Duodenal mucosa (tissue), 2 donors: ENCODE results near the gene HBEGF.
A peak's percentile ranks its signal among the peaks of the same experiment; 100 is the strongest.

Experiments used
- H3K27ac ChIP-seq: one replicate; pipeline ENCODE4 v1.7.0; 2013; ENCODE audit warnings: low read depth, low read length
- H3K27me3 ChIP-seq, 2 donors: one replicate each; pipeline ENCODE4 v1.7.0; 2013; ENCODE audit warnings: low read length in 2 of 2, control low read depth in 1 of 2; ENCODE audit not compliant: insufficient read depth in 2 of 2, control insufficient read depth in 1 of 2
- H3K36me3 ChIP-seq, 2 donors: one replicate each; pipeline ENCODE4 v1.7.0; 2013; ENCODE audit warnings: low read length in 2 of 2, control low read depth in 1 of 2; ENCODE audit not compliant: insufficient read depth in 2 of 2, control insufficient read depth in 1 of 2
- H3K4me1 ChIP-seq, 2 donors: one replicate each; pipeline ENCODE4 v1.7.0; 2013; ENCODE audit warnings: low read length in 2 of 2, control low read depth in 1 of 2; ENCODE audit not compliant: insufficient read depth in 2 of 2, control insufficient read depth in 1 of 2
- H3K4me3 ChIP-seq, 2 donors: one replicate each; pipeline ENCODE4 v1.7.0; 2013; ENCODE audit warnings: low read length in 2 of 2, low read depth in 1 of 2
- H3K9ac ChIP-seq, 2 donors: one replicate each; pipeline ENCODE4 v1.7.0; 2013; ENCODE audit warnings: low read length in 2 of 2, low read depth in 1 of 2
- H3K9me3 ChIP-seq, 2 donors: one replicate each; pipeline ENCODE4 v1.7.0; 2013; ENCODE audit warnings: low read length in 2 of 2, control low read depth in 1 of 2; ENCODE audit not compliant: control insufficient read depth in 1 of 2

Gene HBEGF, protein sequence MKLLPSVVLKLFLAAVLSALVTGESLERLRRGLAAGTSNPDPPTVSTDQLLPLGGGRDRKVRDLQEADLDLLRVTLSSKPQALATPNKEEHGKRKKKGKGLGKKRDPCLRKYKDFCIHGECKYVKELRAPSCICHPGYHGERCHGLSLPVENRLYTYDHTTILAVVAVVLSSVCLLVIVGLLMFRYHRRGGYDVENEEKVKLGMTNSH

DNA sequence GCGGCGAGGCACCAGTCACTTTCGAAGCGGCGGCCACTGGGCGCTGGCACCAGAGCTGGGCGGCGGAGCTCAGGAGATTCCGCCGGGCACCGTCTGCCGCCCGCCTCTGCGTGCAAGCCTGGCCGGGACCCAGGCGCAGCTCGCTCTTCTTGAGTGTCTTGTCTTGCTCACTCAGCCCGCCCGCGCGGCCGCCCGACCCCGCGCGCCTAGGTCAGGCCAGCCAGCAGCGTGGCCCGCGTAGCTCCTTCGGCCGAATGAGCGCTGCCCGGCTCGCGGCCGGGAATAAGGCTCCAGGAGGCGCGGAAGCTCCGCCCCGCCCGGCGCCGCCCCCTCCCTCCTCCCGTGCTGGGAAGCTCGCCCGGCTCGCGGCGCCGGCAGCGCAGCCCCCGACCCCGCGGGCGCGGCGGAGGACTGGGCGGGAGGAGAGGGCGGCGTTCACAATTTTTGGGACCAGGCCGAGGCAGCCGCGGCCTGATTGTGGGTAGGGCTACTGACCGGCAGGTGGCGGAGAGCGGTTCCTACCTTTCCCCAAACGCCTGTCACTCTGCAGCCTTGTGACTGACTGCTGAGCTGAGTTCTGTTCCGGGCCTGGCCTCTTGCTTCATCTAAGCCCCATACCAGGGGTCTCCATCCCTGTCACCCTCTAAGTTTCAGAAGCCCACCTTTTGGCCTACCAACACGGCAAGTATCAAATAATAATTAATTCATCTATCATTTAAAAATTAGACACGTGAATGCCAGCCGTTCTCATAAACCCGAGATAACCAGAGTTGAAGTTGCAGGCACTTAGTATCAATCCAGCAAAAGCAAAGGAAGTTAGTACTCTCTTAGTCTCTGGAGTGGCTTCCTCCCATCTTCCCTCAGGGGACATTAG is at the start of gene HBEGF:
TSS of gene HBEGF (minus strand) at position 256 of the 874 bp plus-strand sequence. CDS start 275 bp downstream, outside the sequence.
- Histone ChIP-seq H3K4me3 (peak within 1 kb of the TSS; percentile 72 to 82), H3K4me1 (peaks cover 48% of the 10 kb centered on the region in 2 donors), H3K9ac (peak within 1 kb of the TSS; percentile 55 to 61), H3K27me3 (no peaks in the 10 kb centered on the region), H3K36me3 (peaks cover 6 to 10% of the 10 kb centered on the region in 2 donors), H3K27ac (peak within 1 kb of the TSS; percentile 61), H3K9me3 (no peaks in the 10 kb centered on the region)

DNA sequence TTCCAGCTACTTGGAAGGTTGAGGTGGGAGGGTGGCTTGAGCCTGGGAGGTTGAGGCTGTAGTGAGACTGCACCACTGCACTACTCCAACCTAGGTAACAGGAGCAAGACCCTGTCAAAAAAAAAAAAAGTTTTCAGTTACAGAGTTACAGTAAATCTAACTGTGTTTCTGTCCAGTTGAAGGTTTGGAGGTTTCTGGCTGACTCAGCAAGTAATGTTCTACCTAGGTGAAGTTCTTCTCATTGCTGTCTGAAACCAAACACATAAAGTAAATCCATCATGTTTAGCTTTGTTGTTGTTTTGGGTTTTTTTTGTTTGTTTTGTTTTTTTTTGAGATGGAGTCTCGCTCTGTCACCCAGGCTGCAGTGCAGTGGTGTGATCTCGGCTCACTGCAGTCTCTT is 47.3 kb upstream of the HBEGF start:
- no peaks in the 10 kb centered on the region for H3K36me3 ChIP-seq
- H3K4me1 ChIP-seq, result no peaks in the 10 kb centered on the region

DNA sequence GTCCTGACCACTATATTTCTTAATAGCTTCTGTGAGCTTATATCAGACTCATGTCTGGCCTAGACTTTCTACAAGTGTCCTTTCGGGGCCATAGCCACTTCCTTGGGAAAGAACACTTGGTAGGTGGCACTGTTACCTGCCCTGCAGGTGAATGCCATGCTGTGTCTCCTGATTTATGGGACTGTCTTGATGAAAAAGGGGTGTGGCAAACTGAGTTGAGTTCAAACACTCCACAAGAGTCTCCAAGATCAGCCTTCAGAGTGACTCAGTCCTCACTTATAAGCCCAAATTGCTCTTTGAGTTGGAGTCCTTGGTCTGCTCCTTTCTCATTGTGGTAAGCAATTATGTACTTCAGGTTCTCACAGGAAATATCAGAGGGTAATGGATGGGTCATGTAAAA is 45.3 kb upstream of the HBEGF start:
- Histone ChIP-seq H3K4me3 (no peak overlapping the region), H3K9ac (no peak overlapping the region), H3K4me1 (no peaks in the 10 kb centered on the region), H3K36me3 (no peaks in the 10 kb centered on the region), H3K27me3 (no peaks in the 10 kb centered on the region), H3K9me3 (no peaks in the 10 kb centered on the region), H3K27ac (no peak overlapping the region)

More for the DNA sequence above, 47.3 kb upstream of the HBEGF start:
- no peak overlapping the region for H3K9ac ChIP-seq
- no peak overlapping the region for H3K27ac ChIP-seq
- no peaks in the 10 kb centered on the region for H3K27me3 ChIP-seq
- no peak overlapping the region for H3K4me3 ChIP-seq
- no peaks in the 10 kb centered on the region for H3K9me3 ChIP-seq

DNA sequence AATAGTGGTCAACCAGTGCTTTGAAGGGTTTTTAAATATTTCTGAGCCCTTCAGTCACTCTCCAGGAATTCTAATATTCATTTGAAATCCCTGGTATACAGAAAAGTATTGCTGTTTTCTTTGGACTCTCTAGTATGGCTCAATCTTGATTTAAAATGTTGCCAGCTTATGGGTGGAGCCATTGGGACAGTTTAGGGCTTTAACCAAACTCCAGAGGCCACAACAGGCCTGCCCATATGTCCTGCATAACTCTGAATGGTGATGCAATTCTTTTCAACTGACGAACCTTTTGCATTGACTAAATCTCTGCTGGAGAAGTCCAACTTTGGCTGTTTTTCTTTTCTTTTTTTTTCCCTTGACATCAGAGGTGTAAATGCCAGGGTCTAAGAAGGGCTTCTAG is 44.9 kb upstream of the HBEGF start:
- no peak overlapping the region for H3K4me3 ChIP-seq

DNA sequence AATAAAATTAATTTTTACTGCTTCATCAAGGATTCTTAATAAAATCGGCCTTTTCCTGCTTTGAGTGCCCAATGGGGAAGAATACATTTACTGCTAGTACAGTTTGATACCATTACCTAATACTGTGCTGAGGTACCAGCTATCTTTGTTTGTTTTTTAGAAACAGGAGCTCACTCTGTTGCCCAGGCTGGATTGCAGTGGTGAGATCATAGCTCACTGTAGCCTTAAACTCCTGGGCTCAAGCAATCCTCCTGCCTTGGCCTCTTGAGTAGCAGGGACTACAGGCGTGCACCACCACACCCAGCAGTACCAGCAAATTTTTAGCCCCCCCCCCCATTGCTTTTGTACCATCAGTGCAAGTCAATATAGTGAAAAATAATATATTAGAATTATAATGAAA is 41.6 kb upstream of the HBEGF start:
- no peaks in the 10 kb centered on the region for H3K9me3 ChIP-seq
- H3K27ac ChIP-seq, result no peak overlapping the region
- H3K4me1 ChIP-seq, result peaks cover 3% of the 10 kb centered on the region in 2 donors
- H3K9ac ChIP-seq, result no peak overlapping the region
- no peak overlapping the region for H3K4me3 ChIP-seq
- no peaks in the 10 kb centered on the region for H3K36me3 ChIP-seq
- H3K27me3 ChIP-seq, result no peaks in the 10 kb centered on the region

More for the DNA sequence above, 44.9 kb upstream of the HBEGF start:
- Histone ChIP-seq H3K4me1 (no peaks in the 10 kb centered on the region), H3K27ac (no peak overlapping the region), H3K27me3 (no peaks in the 10 kb centered on the region), H3K9me3 (no peaks in the 10 kb centered on the region), H3K9ac (no peak overlapping the region), H3K36me3 (no peaks in the 10 kb centered on the region)

DNA sequence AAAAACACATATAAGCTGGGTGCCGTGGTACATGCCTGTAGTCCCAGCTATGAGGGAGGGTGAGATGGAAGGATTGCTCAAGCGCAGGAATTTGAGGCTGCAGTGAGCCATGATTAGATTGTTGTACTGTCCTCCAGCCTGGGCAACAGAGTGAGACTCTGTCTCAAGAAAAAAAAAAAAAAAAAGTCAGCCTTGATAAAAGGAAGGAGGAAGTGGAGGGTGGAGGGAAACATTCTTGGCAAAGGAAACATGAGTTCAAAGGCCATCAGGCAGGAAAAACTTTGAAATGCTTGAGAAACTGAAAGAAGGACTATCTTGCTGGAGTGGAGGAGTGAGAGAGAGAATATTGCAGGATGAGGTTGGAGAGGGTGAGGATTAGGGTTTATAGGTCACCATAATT is 36.9 kb upstream of the HBEGF start:
- Histone ChIP-seq H3K4me1 (peaks cover 8 to 12% of the 10 kb centered on the region in 2 donors), H3K4me3 (no peak overlapping the region), H3K9ac (no peak overlapping the region), H3K27me3 (no peaks in the 10 kb centered on the region), H3K36me3 (no peaks in the 10 kb centered on the region), H3K9me3 (no peaks in the 10 kb centered on the region), H3K27ac (no peak overlapping the region)

DNA sequence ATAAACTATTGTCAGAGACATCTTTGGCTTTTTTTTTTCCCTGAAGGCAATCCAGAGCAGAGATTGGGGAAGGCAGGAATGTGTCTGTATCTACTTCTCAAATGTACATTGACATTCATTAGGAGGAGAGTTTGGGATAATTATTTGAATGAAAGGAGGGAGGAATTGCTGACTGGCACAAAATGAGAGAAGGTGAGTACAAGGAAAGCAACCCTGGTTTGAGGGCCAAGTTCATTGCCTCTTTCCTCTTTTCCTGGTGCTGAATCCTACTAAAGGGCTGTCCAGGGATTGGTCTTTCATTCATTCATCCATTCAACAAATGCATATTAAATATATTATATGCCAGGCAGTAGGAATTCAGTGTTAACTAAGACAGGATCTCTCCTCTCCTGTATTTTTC is 36.5 kb upstream of the HBEGF start:
- no peak overlapping the region for H3K4me3 ChIP-seq
- H3K9ac ChIP-seq, result no peak overlapping the region
- no peak overlapping the region for H3K27ac ChIP-seq
- no peaks in the 10 kb centered on the region for H3K9me3 ChIP-seq
- H3K27me3 ChIP-seq, result no peaks in the 10 kb centered on the region
- peaks cover 8 to 12% of the 10 kb centered on the region in 2 donors for H3K4me1 ChIP-seq
- no peaks in the 10 kb centered on the region for H3K36me3 ChIP-seq

DNA sequence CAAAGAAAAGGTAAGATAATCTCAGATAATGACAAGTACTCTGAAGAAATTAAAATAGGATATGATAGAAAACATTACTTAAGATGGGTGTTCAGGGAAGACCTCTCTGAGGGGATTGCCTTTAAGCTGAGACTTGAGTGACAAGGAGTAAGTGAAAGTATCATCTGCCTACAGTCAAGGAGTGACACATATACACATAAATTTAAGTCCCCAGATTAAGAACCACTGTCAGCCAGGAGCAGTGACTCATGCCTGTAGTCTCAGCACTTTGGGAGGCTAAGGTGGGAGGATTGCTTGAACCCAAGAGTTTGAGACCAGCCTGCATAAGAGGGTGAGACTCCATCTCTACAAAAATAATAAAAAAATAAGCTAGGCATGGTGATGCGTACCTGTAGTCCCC is 35.6 kb upstream of the HBEGF start:
- no peaks in the 10 kb centered on the region for H3K9me3 ChIP-seq
- H3K36me3 ChIP-seq, result no peaks in the 10 kb centered on the region
- H3K27ac ChIP-seq, result no peak overlapping the region
- no peak overlapping the region for H3K9ac ChIP-seq
- no peaks in the 10 kb centered on the region for H3K27me3 ChIP-seq
- no peak overlapping the region for H3K4me3 ChIP-seq
- peaks cover 8 to 12% of the 10 kb centered on the region in 2 donors for H3K4me1 ChIP-seq

DNA sequence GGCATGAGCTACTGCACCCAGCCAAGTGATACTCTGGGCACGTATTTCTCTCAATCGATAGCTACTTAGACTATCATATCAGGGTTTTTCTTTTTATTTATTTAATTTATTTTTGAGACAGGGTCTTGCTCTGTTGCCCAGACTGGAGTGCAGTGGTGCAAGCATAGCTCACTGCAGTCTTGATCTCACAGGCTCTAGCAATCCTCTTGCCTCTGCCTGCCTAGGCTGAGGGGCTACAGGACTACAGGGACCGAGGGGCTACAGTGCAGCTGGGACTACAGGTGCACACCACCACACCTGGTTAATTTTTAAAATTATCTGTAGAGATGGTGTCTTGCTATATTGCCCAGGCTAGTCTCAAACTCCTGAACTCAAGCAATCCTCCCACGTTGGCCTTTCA is 34.9 kb upstream of the HBEGF start:
- no peak overlapping the region for H3K27ac ChIP-seq
- H3K36me3 ChIP-seq, result no peaks in the 10 kb centered on the region
- peaks cover 8 to 12% of the 10 kb centered on the region in 2 donors for H3K4me1 ChIP-seq
- no peak overlapping the region for H3K4me3 ChIP-seq
- no peaks in the 10 kb centered on the region for H3K27me3 ChIP-seq
- H3K9ac ChIP-seq, result no peak overlapping the region
- no peaks in the 10 kb centered on the region for H3K9me3 ChIP-seq

DNA sequence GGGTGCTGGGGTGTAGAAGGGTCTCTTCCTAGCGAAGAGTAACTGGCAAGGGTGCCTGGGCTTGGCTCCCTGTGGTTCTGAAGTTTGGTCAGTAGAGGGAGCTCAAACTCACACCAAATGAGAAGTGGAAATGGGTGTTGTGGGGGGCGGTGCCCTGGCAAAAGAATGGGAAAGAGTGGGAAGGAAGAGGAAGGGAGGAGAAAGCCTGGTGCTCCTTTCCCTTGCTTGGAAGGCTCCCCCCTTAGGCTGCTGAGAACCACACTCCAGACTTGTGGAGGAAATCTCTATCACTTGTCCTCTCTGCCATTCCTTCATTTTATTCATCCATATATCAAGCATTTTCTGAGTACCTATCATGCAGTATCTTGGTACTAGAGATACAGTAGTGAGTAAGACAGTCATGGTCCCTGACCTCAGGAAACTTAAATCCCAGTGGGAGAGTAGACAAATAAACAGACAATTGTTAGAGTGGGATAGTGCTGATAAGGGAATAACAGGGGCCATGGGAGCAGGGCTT is 26.6 kb upstream of the HBEGF start:
- no peaks in the 10 kb centered on the region for H3K36me3 ChIP-seq
- peaks cover 0 to 11% of the 10 kb centered on the region in 2 donors for H3K4me1 ChIP-seq
- H3K27me3 ChIP-seq, result no peaks in the 10 kb centered on the region
- H3K4me3 ChIP-seq, result no peak overlapping the region
- no peak overlapping the region for H3K27ac ChIP-seq
- H3K9ac ChIP-seq, result no peak overlapping the region
- H3K9me3 ChIP-seq, result no peaks in the 10 kb centered on the region
